ENCODE measurements around the gene FAM185A. TPM values are rescaled to one million over a fixed set of nuclear protein-coding genes. Genes with fewer than 3 reads are reported as not detected.

Gene FAM185A
- total RNA-seq, 4 donors from 2014 or later = 8.9 to 36.3 (median 13.0) TPM

DNA sequence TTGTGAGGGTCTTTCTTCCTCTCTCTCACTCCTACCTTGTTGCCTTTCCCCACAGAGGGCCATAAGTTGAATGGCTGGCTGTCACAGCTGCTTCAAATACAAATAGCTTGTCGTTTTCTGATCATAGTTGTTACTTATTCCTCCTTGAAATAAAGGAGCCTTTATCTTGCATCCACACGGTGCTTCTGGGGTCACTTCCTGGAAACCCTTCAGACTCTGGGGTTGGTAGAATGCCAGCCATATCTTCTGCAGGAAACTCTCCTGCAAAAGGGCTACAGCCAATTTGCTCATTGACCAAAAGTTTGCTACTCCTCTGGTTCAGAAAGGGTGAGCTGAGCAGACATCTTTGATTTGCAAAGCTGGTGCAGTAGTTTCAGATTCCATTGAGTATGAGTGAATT, 70.4 kb downstream of the FAM185A start:
- Histone ChIP-seq H3K4me1 (no peaks in the 10 kb centered on the region), H3K4me3 (no peak overlapping the region), H3K9me3 (no peaks in the 10 kb centered on the region), H3K27ac (no peak overlapping the region), H3K36me3 (peaks cover 0 to 27% of the 10 kb centered on the region in 2 donors), H3K27me3 (no peaks in the 10 kb centered on the region)
- ATAC-seq = no peak
- no peak for TF ChIP-seq EP300 (IDR thresholded peaks at IDR 0.05)
- no peak for TF ChIP-seq POLR2A (IDR thresholded peaks at IDR 0.05)
- 33 to 87% methylated on average over 2 of the region's 2 CpGs for WGBS, 2 donors (ENCODE audit: low coverage in 1 of 2)

DNA sequence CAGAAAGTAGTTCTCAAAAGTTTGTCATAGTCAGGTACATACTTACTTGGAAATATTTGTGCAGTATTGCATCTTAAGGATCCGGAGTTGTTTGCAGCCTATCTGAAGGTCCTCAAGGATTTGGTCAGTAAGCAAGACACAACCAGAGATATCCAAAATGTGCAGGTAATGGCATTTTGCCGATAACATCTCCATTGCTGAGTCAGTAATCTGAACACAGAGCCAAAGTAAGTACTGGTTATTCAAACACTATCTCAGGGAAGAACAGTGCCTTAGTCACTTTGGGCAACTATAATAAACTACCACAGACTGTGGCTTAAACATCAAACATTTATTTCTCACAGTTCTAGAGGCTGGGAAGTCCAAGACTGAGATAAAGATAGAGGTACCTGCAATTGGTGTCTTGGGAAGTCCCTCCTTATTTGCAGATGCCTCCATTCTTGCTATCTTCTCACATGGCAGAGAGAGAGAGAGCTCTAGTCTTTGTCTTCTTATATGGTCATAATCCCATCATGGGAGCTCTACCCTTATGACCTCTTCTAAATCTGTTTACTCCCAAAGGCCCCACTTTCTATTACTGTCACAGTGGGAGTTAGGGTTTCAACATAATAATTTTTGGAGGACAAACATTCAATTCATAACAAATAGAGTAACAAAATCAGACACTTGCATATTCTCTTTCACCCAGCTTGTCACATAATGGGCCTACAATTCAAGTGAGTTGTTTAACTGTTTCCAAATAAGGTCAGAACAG, 73.4 kb downstream of the FAM185A start:
- H3K9me3 ChIP-seq = no peaks in the 10 kb centered on the region
- no peaks in the 10 kb centered on the region for H3K4me1 ChIP-seq
- no peak overlapping the region for H3K4me3 ChIP-seq
- peak overlapping the region in 2 of 4 donors; percentile 27 to 28 for H3K27ac ChIP-seq
- 80 to 83% methylated on average over 1 to 2 of the region's 2 CpGs for WGBS, 2 donors (ENCODE audit: low coverage in 1 of 2)
- ATAC-seq = no peak
- no peak for TF ChIP-seq EP300 (IDR thresholded peaks at IDR 0.05)
- TF ChIP-seq POLR2AphosphoS5 (IDR thresholded peaks at IDR 0.05) = no peak
- TF ChIP-seq POLR2A (IDR thresholded peaks at IDR 0.05) = no peak
- TF ChIP-seq, protein P1, sequence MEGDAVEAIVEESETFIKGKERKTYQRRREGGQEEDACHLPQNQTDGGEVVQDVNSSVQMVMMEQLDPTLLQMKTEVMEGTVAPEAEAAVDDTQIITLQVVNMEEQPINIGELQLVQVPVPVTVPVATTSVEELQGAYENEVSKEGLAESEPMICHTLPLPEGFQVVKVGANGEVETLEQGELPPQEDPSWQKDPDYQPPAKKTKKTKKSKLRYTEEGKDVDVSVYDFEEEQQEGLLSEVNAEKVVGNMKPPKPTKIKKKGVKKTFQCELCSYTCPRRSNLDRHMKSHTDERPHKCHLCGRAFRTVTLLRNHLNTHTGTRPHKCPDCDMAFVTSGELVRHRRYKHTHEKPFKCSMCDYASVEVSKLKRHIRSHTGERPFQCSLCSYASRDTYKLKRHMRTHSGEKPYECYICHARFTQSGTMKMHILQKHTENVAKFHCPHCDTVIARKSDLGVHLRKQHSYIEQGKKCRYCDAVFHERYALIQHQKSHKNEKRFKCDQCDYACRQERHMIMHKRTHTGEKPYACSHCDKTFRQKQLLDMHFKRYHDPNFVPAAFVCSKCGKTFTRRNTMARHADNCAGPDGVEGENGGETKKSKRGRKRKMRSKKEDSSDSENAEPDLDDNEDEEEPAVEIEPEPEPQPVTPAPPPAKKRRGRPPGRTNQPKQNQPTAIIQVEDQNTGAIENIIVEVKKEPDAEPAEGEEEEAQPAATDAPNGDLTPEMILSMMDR (IDR thresholded peaks at IDR 0.05) = no peak
- peaks cover 0 to 30% of the 10 kb centered on the region in 2 donors for H3K36me3 ChIP-seq
- H3K27me3 ChIP-seq = no peaks in the 10 kb centered on the region

DNA sequence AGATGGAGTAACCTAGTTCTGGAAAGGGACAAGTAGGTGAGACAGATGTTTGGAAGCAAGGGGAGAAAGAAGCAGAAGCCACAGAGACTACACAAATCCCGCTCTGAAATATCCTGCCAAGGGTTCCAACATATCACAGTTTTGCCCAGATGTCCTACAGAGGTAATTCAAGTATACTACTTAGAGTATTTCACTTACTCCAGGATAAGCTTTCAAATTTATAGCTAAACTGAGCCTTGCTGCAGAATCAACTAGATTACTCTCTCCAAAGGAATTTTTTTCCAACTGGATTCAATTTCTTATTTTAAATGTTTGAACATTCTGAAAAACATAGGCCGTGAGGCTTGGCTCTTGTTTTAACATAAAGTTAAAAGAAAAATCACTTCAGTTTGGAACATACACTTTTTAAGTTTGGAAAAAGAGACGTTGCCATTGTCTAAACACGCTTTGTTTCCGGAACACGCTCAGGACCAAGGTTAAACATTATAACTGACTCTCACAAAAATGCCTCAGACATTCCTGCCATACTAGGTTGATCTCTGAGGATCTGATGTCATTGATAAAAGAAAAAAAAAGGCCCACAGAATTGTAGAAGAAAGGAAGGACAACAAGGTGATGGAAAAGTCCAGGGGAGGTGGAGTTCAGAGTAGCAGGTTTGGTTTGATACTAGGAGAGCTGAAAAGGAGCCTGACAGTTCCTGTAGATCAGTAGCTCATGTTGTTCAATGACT, 74.8 kb downstream of the FAM185A start:
- H3K4me3 ChIP-seq = no peak overlapping the region
- peaks cover 0 to 40% of the 10 kb centered on the region in 2 donors for H3K36me3 ChIP-seq
- no peak for ATAC-seq
- peak overlapping the region in 3 of 4 donors; percentile 4 to 26 (median 13) for H3K27ac ChIP-seq
- TF ChIP-seq POLR2AphosphoS5 (IDR thresholded peaks at IDR 0.05) (no peak), EP300 (IDR thresholded peaks at IDR 0.05) (no peak), POLR2A (IDR thresholded peaks at IDR 0.05) (no peak)
- TF ChIP-seq, protein P1 (IDR thresholded peaks at IDR 0.05) = no peak
- WGBS, 2 donors (ENCODE audit: low coverage in 1 of 2) = 50 to 52% methylated on average over 6 of the region's 6 CpGs
- H3K9me3 ChIP-seq = no peaks in the 10 kb centered on the region
- H3K27me3 ChIP-seq = no peaks in the 10 kb centered on the region
- H3K4me1 ChIP-seq = no peaks in the 10 kb centered on the region

DNA sequence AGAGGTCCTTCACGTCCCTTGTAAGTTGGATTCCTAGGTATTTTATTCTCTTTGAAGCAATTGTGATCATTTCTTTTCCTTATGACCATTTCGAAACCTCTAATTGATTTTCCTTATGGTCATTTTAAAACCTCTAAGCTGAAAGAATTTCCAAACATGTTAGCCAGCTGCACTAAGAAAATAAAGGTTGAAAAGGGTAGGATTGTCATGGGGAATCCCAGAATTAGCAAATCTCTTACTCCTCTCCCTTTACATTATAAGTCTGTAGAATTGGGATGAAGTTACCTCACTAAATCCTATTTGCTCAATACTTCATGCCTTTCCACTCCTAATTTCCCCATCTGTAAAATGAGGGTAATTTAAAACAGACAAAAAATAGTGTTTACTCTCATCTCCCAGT, 79.5 kb downstream of the FAM185A start:
- Histone ChIP-seq H3K27ac (no peak overlapping the region), H3K9me3 (no peaks in the 10 kb centered on the region), H3K27me3 (no peaks in the 10 kb centered on the region), H3K4me3 (no peak overlapping the region), H3K36me3 (peaks cover 0 to 37% of the 10 kb centered on the region in 2 donors), H3K4me1 (no peaks in the 10 kb centered on the region)
- TF ChIP-seq EP300 (IDR thresholded peaks at IDR 0.05) (no peak), POLR2A (IDR thresholded peaks at IDR 0.05) (no peak), POLR2AphosphoS5 (IDR thresholded peaks at IDR 0.05) (no peak)
- TF ChIP-seq, protein P1 (IDR thresholded peaks at IDR 0.05) = no peak
- ATAC-seq = no peak
- WGBS, 2 donors (ENCODE audit: low coverage in 1 of 2) = 95 to 100% methylated on average over 2 of the region's 2 CpGs

DNA sequence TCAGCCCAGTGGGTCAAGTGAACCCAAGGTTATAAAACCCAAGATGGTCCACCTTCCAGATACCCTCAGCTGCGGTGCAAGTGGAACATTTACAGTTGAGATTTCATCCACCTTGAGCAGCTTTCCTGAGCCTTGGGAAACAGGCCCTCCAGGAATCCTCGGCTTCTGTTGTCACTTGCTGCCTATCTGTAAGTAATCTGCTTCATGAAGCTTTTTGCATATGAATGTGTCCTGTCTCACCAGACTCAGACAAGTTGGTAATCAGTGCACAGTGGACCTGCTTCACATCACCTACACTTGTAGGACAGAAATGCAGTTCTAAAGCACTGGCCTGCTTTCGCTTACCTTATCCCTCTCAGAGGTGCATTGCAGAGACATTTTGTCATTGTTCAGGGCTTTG, 80.3 kb downstream of the FAM185A start:
- Histone ChIP-seq H3K4me1 (no peaks in the 10 kb centered on the region), H3K4me3 (no peak overlapping the region), H3K36me3 (peaks cover 0 to 37% of the 10 kb centered on the region in 2 donors), H3K27ac (no peak overlapping the region), H3K9me3 (no peaks in the 10 kb centered on the region), H3K27me3 (no peaks in the 10 kb centered on the region)
- WGBS, 2 donors (ENCODE audit: low coverage in 1 of 2) = 96% methylated on average over 3 of the region's 3 CpGs; no CpG with 5 or more reads in 1 of the 2 donors
- ATAC-seq = no peak
- TF ChIP-seq EP300 (IDR thresholded peaks at IDR 0.05) (no peak), POLR2AphosphoS5 (IDR thresholded peaks at IDR 0.05) (no peak), POLR2A (IDR thresholded peaks at IDR 0.05) (no peak)
- TF ChIP-seq, protein P1 (IDR thresholded peaks at IDR 0.05) = no peak
